Type B pancreatic cell (in vitro differentiated cells): Measurements from ENCODE around the gene PAK1. TPM values are rescaled to one million over a fixed set of nuclear protein-coding genes. Genes with fewer than 3 reads are reported as not detected.

Source experiments
- DNase-seq: peaks from one replicate; pipeline ENCODE4 v3.0.0; 2021; ENCODE audit warnings: mixed read lengths; ENCODE audit not compliant: unreplicated experiment; ENCODE audit errors: extremely low spot score
- H3K27ac Mint-ChIP-seq: 2 replicates; pipeline ENCODE4 v1.8.0; 2021; ENCODE audit warnings: mild to moderate bottlenecking, mixed read lengths
- H3K27me3 Mint-ChIP-seq: 2 replicates; pipeline ENCODE4 v1.8.0; 2021; ENCODE audit warnings: mixed read lengths
- H3K36me3 Mint-ChIP-seq: 2 replicates; pipeline ENCODE4 v1.8.0; 2021; ENCODE audit warnings: mixed read lengths
- H3K4me1 Mint-ChIP-seq: one replicate; pipeline ENCODE4 v1.8.0; 2021; ENCODE audit warnings: mixed read lengths; ENCODE audit not compliant: unreplicated experiment
- H3K4me3 Mint-ChIP-seq: 2 replicates; pipeline ENCODE4 v1.8.0; 2021; ENCODE audit warnings: mild to moderate bottlenecking, mixed read lengths
- H3K9me3 Mint-ChIP-seq: 2 replicates; pipeline ENCODE4 v1.8.0; 2021; ENCODE audit warnings: mixed read lengths
- CTCF ChIP-seq: fragments of 200-600 bp; sonication (generic); conservative IDR thresholded peaks from 2 replicates; pipeline ENCODE4 v1.5.0; 2021; ENCODE audit warnings: antibody characterized with exemption, mild to moderate bottlenecking
- total RNA-seq: library from RNA; stranded (reverse); gene quantifications from 2 replicates; pipeline ENCODE4 v1.2.1, GENCODE V29; 2021; ENCODE audit warnings: low replicate concordance

PAK1 gene
- total RNA-seq, 1 donor from 2014 or later: 70.3 TPM

GRCh38 chr11:77454867-77455655 is 18.8 kb downstream of the PAK1 start:
- Mint-ChIP-seq H3K4me3 (no peak overlapping the region), H3K36me3 (peaks cover 5% of the 10 kb centered on the region), H3K27ac (no peak overlapping the region), H3K4me1 (peaks cover 20% of the 10 kb centered on the region), H3K9me3 (no peaks in the 10 kb centered on the region), H3K27me3 (no peaks in the 10 kb centered on the region)
- no peak for DNase-seq
- TF ChIP-seq CTCF: no peak

- H3K9me3 Mint-ChIP-seq: no peaks in the 10 kb centered on the region
- peaks cover 14% of the 10 kb centered on the region for H3K4me1 Mint-ChIP-seq
- no peak for DNase-seq
- H3K27me3 Mint-ChIP-seq: no peaks in the 10 kb centered on the region
- H3K27ac Mint-ChIP-seq: no peak overlapping the region
- H3K4me3 Mint-ChIP-seq: no peak overlapping the region
- H3K36me3 Mint-ChIP-seq: peaks cover 5% of the 10 kb centered on the region
- TF ChIP-seq CTCF: no peak
Observed at GRCh38 chr11:77450227-77450626, 23.7 kb downstream of the PAK1 start.

- Mint-ChIP-seq H3K27ac (no peak overlapping the region), H3K27me3 (no peaks in the 10 kb centered on the region), H3K36me3 (peaks cover 5% of the 10 kb centered on the region), H3K4me3 (no peak overlapping the region), H3K9me3 (no peaks in the 10 kb centered on the region), H3K4me1 (peaks cover 11% of the 10 kb centered on the region)
- DNase-seq: no peak
- no peak for TF ChIP-seq CTCF
Observed at GRCh38 chr11:77449784-77450183, 24.1 kb downstream of the PAK1 start.

- TF ChIP-seq CTCF: no peak
- DNase-seq: no peak
- Mint-ChIP-seq H3K9me3 (no peaks in the 10 kb centered on the region), H3K27me3 (no peaks in the 10 kb centered on the region), H3K36me3 (peaks cover 5% of the 10 kb centered on the region), H3K4me1 (peaks cover 11% of the 10 kb centered on the region), H3K4me3 (no peak overlapping the region), H3K27ac (no peak overlapping the region)
Observed at GRCh38 chr11:77449060-77449521, 24.8 kb downstream of the PAK1 start.

- Mint-ChIP-seq H3K9me3 (no peaks in the 10 kb centered on the region), H3K27ac (no peak overlapping the region), H3K27me3 (no peaks in the 10 kb centered on the region), H3K4me1 (peaks cover 11% of the 10 kb centered on the region), H3K36me3 (peaks cover 5% of the 10 kb centered on the region), H3K4me3 (no peak overlapping the region)
- DNase-seq: no peak
- no peak for TF ChIP-seq CTCF
Observed at GRCh38 chr11:77448269-77448668, 25.6 kb downstream of the PAK1 start.
